HEK293T (cell line): ENCODE measurements around the gene INSC.

ENCODE experiments used
- CTCF ChIA-PET: fragments of 350-600 bp; formaldehyde crosslinking; extraction: SDS; loops from one replicate; lab custom pipeline; 2021; ENCODE audit warnings: antibody characterized with exemption, inconsistent platforms; lab: Yijun Ruan, JAX
- POLR2A ChIA-PET: fragments of 350-600 bp; formaldehyde crosslinking; extraction: SDS; loops from one replicate; lab custom pipeline; 2020; ENCODE audit warnings: antibody characterized with exemption, inconsistent platforms; lab: Yijun Ruan, JAX
- DNase-seq: peaks from one replicate; pipeline ENCODE4 v3.0.0; 2012; ENCODE audit warnings: mixed read lengths; ENCODE audit errors: extremely low spot score
- ARNT ChIP-seq: fragments of 450-650 bp; IDR thresholded peaks from 2 replicates; pipeline ENCODE4 v1.6.1; 2017; ENCODE audit warnings: mild to moderate bottlenecking
- BHLHE40 ChIP-seq: fragments of 450-650 bp; IDR thresholded peaks from 2 replicates; pipeline ENCODE4 v1.6.1; 2016; ENCODE audit warnings: mild to moderate bottlenecking, moderate library complexity, borderline replicate concordance
- CTBP1 ChIP-seq: fragments of 450-650 bp; IDR thresholded peaks from 2 replicates; pipeline ENCODE4 v1.6.1; 2016; ENCODE audit warnings: borderline replicate concordance
- ELF4 ChIP-seq: fragments of 450-650 bp; IDR thresholded peaks from 2 replicates; pipeline ENCODE4 v1.6.1; 2017; ENCODE audit warnings: antibody characterized with exemption
- FOXA1 ChIP-seq: fragments of 450-650 bp; IDR thresholded peaks from 2 replicates; pipeline ENCODE4 v1.6.1; 2016; ENCODE audit warnings: mild to moderate bottlenecking
- FOXK2 ChIP-seq: fragments of 450-650 bp; IDR thresholded peaks from 2 replicates; pipeline ENCODE4 v1.6.1; 2016; ENCODE audit warnings: mild to moderate bottlenecking
- FOXM1 ChIP-seq: fragments of 450-650 bp; IDR thresholded peaks from 2 replicates; pipeline ENCODE4 v1.6.1; 2017; ENCODE audit warnings: mild to moderate bottlenecking, borderline replicate concordance
- HDGF ChIP-seq: fragments of 450-650 bp; IDR thresholded peaks from 2 replicates; pipeline ENCODE4 v1.6.1; 2017; ENCODE audit warnings: antibody characterized with exemption, borderline replicate concordance
- L3MBTL2 ChIP-seq: fragments of 450-650 bp; conservative IDR thresholded peaks from 2 replicates; pipeline ENCODE4 v1.6.1; 2016; ENCODE audit warnings: mild to moderate bottlenecking
- LEF1 ChIP-seq: fragments of 450-650 bp; IDR thresholded peaks from 2 replicates; pipeline ENCODE4 v1.6.1; 2017; ENCODE audit warnings: mild to moderate bottlenecking, borderline replicate concordance
- NFRKB ChIP-seq: fragments of 450-650 bp; IDR thresholded peaks from 2 replicates; pipeline ENCODE4 v1.6.1; 2016; ENCODE audit warnings: mild to moderate bottlenecking, moderate library complexity
- PKNOX1 ChIP-seq: fragments of 450-650 bp; IDR thresholded peaks from 2 replicates; pipeline ENCODE4 v1.6.1; 2016
- SP1 ChIP-seq: fragments of 450-650 bp; IDR thresholded peaks from 2 replicates; pipeline ENCODE4 v1.6.1; 2017
- SUZ12 ChIP-seq: fragments of 450-650 bp; IDR thresholded peaks from 2 replicates; pipeline ENCODE4 v1.6.1; 2016; ENCODE audit warnings: mild to moderate bottlenecking
- TARDBP ChIP-seq: fragments of 450-650 bp; IDR thresholded peaks from 2 replicates; pipeline ENCODE4 v1.6.1; 2016
- ZNF384 ChIP-seq: fragments of 450-650 bp; IDR thresholded peaks from 2 replicates; pipeline ENCODE4 v1.6.1; 2016

INSC gene

GRCh38 chr11:15194671-15195415 lies 80.1 kb downstream of the INSC start:
- TF ChIP-seq BHLHE40, result no peak
- no peak for TF ChIP-seq SUZ12
- TF ChIP-seq SP1, result no peak
- no peak for TF ChIP-seq PKNOX1
- TF ChIP-seq CTBP1, result no peak
- no peak for TF ChIP-seq ARNT
- CTCF ChIA-PET, result interaction anchor here (1.4 kb wide), 1 partner anchor 13 kb away, joined by 3 read pairs; no protein-coding TSS in a partner anchor
- no peak for DNase-seq
- POLR2A ChIA-PET, result interaction anchor here (0.7 kb wide), 1 partner anchor 29 kb away, joined by 3 read pairs; no protein-coding TSS in a partner anchor

GRCh38 chr11:15195454-15196200 lies 80.9 kb downstream of the INSC start:
- TF ChIP-seq PKNOX1, result no peak
- TF ChIP-seq BHLHE40, result no peak
- no peak for TF ChIP-seq SP1
- no peak for TF ChIP-seq SUZ12
- TF ChIP-seq HDGF, result no peak
- TF ChIP-seq FOXK2, result no peak
- no peak for TF ChIP-seq FOXA1
- no peak for TF ChIP-seq ZNF384
- TF ChIP-seq LEF1, result no peak
- TF ChIP-seq NFRKB, result no peak
- TF ChIP-seq ELF4, result no peak
- no peak for TF ChIP-seq TARDBP
- no peak for TF ChIP-seq FOXM1
- TF ChIP-seq L3MBTL2, result no peak
- TF ChIP-seq CTBP1, result no peak
- TF ChIP-seq ARNT, result no peak

GRCh38 chr11:15196704-15197103 lies 82.0 kb downstream of the INSC start:
- DNase-seq, result no peak
- CTCF ChIA-PET, result interaction anchor here (0.6 to 1.2 kb wide), 2 partner anchors 289 to 1250 kb away, joined by 3 to 4 read pairs; no protein-coding TSS in a partner anchor
- TF ChIP-seq BHLHE40 (no peak), FOXA1 (no peak), ARNT (no peak), TARDBP (no peak), ZNF384 (no peak), FOXK2 (no peak), ELF4 (no peak), FOXM1 (no peak), LEF1 (no peak)
- POLR2A ChIA-PET, result no interaction called here

More at GRCh38 chr11:15195454-15196200, 80.9 kb downstream of the INSC start:
- CTCF ChIA-PET, result interaction anchor here (1.4 kb wide), 1 partner anchor 12 kb away, joined by 3 read pairs; no protein-coding TSS in a partner anchor
- POLR2A ChIA-PET, result interaction anchor here (0.7 kb wide), 1 partner anchor 30 kb away, joined by 3 read pairs; no protein-coding TSS in a partner anchor
- no peak for DNase-seq

- ChIA-PET CTCF (interaction anchor here (1.1 to 1.2 kb wide), 2 partner anchors 10 to 290 kb away, joined by 3 read pairs; no protein-coding TSS in a partner anchor), POLR2A (no interaction called here)
- DNase-seq, result no peak
- TF ChIP-seq SP1 (no peak), FOXK2 (no peak), ZNF384 (no peak), L3MBTL2 (no peak)
These were observed 83.0 kb downstream of the INSC start for GRCh38 chr11:15197696-15198095.

- TF ChIP-seq BHLHE40, result no peak
- TF ChIP-seq NFRKB, result no peak
- no peak for TF ChIP-seq SUZ12
- TF ChIP-seq FOXK2, result no peak
- TF ChIP-seq HDGF, result no peak
- no peak for TF ChIP-seq ARNT
- no peak for TF ChIP-seq CTBP1
- no peak for TF ChIP-seq ZNF384
- TF ChIP-seq FOXM1, result no peak
- no peak for DNase-seq
- POLR2A ChIA-PET, result no interaction called here
- CTCF ChIA-PET, result interaction anchor here (1.1 kb wide), 1 partner anchor 10 kb away, joined by 3 read pairs; no protein-coding TSS in a partner anchor
These were observed 83.6 kb downstream of the INSC start for GRCh38 chr11:15198284-15198683.

GRCh38 chr11:15199693-15200092 lies 85.0 kb downstream of the INSC start:
- DNase-seq, result no peak
- ChIA-PET CTCF (no interaction called here), POLR2A (no interaction called here)
- TF ChIP-seq FOXK2 (no peak), TARDBP (no peak)

- POLR2A ChIA-PET, result no interaction called here
- CTCF ChIA-PET, result no interaction called here
- no peak for DNase-seq
- no peak for TF ChIP-seq ZNF384
- no peak for TF ChIP-seq FOXM1
- no peak for TF ChIP-seq FOXK2
- TF ChIP-seq TARDBP, result no peak
- no peak for TF ChIP-seq HDGF
- TF ChIP-seq ELF4, result no peak
- TF ChIP-seq ARNT, result no peak
- TF ChIP-seq NFRKB, result no peak
- no peak for TF ChIP-seq L3MBTL2
- no peak for TF ChIP-seq SUZ12
- no peak for TF ChIP-seq LEF1
- no peak for TF ChIP-seq BHLHE40
- no peak for TF ChIP-seq SP1
- no peak for TF ChIP-seq FOXA1
- no peak for TF ChIP-seq CTBP1
These were observed 86.0 kb downstream of the INSC start for GRCh38 chr11:15200696-15201095.
